Breast epithelium (tissue), 3 donors: ENCODE data around the gene HSPD1.

Experiments
- CTCF ChIP-seq, 3 donors: fragments of 450-650 bp; IDR thresholded peaks; one replicate each; pipeline ENCODE4 v1.5.1; 2016 to 2017; ENCODE audit warnings: antibody characterized with exemption in 3 of 3, mild to moderate bottlenecking in 3 of 3, moderate library complexity in 3 of 3
- POLR2AphosphoS5 ChIP-seq, 3 donors: sonication (generic); formaldehyde crosslinking; IDR thresholded peaks; one replicate each; pipeline ENCODE4 v1.6.1; 2017; ENCODE audit warnings: antibody characterized with exemption in 3 of 3

GRCh38 chr2:197514754-197515153 lies 15.1 kb upstream of the HSPD1 start:
- no peak for TF ChIP-seq CTCF (IDR thresholded peaks at IDR 0.05)
- no peak for TF ChIP-seq POLR2AphosphoS5 (IDR thresholded peaks at IDR 0.05)
